Activated effector memory CD4-positive, alpha-beta T cell treated with anti-CD3 and anti-CD28 coated beads, Interleukin-2, amount 50 U/mL, for 16 hours (primary cell): ENCODE measurements around the gene GCNT2.
"Not testable (repeated sequence)": the region's sequence is repeated elsewhere in the genome, so short reads cannot be mapped to it uniquely, and the experiment has no call there.

Experiments used
- DNase-seq: peaks from one replicate; pipeline ENCODE4 v3.0.0-alpha.2; 2020

The GCNT2 gene

DNA sequence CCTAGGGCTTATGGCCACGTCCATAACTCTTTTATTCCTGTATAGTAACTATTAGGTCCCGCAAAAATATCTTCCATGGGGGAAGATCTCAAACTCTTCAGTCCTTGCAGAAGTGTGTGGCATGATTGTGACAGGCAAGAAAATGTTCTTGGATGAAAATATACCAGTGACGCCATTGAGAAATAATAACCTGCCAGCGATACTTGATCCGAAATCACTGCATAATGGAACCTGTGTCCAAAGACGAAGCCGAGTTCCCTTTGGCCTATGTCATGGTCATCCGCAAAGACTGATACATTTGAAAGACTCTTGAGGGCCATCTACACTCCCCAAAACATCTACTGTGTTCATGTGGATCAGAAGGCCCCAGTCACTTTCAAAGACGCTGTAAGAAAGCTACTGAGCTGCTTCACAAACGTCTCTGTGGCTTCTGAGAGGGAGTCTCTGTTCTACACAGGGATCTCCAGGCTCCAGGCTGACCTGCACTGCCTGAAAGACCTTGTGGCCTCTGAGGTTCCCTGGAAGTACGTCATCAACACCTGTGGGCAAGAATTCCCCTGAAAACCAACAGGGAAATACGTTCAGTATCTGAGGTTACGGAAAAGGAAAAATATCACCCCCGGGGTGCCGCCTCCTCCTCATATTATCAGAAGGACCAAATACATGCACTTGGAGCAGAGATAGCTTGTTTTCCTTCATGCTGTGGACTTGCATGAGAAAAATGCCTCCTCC, 6.9 kb upstream of the GCNT2 start:
- no peak for DNase-seq

DNA sequence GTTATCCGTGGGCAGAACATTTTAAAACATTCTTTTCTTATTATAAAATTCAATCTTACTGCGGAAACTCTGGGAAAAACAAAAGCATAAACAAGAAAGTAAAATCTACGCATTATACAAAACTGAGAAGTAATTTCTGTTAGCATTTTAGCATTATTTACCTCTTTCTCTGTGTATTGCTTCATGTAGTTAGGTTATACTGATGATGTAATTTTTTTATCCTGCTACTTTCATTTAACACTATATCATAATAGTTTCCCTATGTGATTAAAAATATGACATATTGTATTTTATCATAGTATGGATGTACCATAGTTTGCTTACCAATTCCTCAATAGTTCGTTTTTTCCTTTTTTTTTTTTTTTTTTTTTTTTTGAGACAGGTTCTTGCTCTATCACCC, 4.2 kb upstream of the GCNT2 start:
- DNase-seq = no peak

DNA sequence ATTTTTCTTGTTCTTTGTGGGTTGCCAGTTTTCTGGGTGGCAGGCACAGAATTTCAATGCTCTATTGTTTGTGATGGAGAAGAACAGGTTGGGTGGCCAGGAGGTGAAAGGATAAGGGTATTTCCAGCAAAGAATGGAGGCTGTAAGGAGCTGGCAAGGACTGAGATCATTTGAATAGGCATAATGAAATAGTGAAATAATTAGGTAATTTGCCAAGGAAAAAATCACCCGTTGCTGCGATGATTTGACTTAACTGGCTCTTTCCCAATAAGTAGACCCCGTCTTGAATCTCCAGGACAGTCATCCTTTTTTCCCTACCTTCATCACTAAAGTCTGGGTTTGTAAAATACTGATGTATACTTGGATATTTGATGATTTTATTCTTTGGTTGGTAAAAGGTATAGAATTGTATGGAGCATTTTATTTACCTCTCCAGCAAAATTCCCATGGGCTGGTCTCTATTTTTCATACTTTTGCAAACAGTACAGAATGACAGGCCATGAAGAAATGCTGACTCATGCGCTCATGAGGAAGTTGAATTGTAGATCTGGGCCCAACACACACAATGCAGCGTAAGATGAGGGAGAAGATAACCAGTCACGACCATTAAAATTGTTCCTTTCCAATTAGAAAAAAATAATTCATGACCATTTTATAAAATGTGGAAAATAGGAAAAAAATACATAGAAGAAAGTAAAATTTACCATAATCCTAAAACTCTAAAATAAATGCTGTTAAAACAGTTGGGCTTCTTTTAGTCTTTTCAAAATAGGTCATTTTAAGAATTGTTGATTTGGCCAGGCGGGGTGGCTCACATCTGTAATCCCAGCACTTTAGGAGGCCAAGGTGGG, 2.4 kb upstream of the GCNT2 start:
- no peak for DNase-seq

DNA sequence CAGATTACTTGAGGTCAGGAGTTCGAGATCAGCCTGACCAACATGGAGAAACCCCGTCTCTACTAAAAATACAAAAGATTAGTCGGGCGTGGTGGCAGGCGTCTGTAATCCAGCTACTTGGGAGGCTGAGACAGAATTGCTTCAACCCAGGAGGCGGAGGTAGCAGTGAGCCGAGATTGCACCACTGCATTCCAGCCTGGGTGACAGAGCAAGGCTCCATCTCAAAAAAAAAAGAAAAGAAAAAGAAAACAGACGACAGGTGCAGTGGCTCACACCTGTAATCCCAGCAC, 1.8 kb upstream of the GCNT2 start:
- not testable (repeated sequence) for DNase-seq

DNA sequence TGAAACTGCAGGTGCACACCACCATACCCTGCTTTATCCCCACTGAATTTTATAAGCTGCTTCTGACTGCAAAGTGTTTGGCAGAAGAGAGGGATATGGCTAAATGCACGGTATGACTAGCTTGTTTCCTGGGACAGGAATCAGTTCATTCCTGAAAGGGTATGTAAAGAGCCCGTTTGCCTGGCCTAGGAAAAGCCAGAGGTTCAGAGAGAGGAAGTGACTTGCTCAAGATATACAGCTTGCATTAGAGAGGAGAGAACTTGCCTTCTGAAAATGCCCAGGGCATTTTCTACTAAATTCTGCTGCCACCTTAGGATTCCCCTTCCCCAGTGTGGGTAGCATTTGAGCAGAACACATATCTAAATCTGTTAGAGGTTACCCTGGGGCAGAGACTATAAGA, 683 bp upstream of the GCNT2 start:
- no peak for DNase-seq

DNA sequence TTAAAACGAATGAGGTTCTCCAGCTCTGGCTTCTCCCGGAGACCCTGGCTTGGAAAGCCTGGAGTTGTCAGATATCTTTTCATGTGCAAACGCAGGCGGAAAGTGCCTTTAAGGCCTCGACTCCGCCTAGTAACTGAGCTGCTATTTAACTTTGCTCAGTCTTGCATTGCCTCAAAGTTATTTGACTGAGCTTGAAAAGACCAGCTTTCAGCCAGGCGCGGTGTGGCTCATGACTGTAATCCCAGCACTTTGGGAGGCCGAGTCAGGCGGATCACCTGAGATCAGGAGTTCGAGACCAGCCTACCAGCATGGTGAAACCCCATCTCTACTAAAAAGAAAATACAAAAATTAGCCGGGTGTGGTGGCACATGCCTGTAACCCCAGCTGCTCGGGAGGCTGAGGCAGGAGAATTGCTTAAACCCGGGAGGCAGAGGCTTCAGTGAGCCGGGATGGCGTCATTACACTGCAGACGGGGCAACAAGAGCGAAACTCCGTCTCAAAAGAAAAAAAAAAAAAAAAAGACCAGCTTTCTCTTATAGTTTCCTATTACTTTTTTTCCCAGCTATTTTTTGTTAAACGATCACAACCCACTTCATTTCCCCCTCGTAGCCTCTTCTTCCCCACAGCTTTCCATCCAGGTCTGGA, 1.9 kb downstream of the GCNT2 start:
- DNase-seq = no peak

DNA sequence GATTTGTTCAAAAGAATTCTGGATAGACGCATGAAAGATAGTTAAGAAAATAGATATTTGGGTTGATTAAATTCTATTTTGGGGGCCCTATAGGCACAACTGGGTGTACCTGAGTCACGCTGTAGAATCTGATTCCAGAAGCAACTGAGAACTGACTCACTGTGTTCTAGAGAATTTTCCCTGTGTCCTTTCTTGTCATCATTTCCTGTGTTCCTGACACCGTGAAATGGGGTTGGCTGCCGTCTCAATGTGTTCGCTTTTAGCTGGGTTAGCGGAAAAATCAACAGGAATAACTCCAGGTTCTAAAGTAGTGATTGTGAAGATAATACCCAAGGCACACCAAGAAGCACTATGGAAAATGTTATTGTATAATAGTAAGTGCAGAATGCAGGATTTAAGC, 5.0 kb downstream of the GCNT2 start:
- DNase-seq = no peak

DNA sequence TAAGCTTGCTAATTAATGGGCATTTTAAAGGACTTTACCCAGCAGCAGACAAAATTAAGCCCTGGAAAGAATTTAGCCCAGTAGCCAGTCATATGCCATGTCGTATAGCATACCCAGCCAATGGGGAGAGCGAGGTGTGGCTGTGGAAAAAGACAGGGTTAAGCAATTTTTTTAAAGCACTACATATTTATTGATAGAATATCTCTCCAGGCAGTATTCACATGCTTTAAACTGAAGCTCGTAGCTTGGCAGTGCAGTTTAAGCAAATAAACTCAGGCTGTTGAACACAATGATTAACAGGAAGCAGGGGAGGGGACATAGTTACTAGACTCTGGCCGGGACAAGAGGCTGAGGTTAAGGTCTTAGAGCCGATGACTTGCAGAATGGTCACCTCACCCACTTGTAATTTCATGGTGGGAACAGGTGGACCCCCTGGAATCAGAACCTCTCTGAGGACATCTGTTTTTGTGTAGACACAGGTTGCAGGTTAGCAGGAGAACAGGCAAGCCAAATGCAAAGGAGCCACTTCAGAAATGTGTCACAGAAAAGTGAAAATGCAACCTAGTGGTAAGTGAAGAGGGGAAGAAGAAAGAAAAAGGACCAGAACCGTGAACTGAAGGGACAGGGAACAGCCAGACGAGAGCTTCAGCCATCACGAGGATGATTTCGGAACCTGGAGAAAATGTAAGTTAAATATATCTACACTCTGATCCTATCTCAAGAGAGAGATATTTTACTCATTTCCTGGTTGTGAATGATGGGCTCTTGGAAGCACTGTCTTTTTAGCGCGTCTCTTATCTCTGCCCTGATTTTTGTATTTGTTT, 7.2 kb downstream of the GCNT2 start:
- DNase-seq = peak; percentile 67

DNA sequence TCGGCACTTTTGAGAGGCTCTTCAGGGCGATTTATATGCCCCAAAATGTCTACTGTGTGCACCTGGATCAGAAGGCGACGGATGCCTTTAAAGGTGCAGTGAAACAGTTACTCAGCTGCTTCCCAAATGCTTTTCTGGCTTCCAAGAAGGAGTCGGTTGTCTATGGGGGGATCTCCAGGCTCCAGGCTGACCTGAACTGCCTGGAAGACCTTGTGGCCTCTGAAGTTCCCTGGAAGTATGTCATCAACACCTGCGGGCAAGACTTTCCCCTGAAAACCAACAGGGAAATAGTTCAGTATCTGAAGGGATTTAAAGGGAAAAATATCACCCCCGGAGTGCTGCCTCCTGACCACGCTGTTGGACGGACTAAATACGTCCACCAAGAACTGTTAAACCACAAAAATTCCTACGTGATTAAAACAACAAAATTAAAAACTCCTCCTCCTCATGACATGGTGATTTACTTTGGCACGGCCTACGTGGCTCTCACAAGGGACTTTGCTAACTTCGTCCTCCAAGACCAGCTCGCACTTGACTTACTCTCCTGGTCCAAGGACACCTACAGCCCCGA, 8.2 kb downstream of the GCNT2 start:
- no peak for DNase-seq

DNA sequence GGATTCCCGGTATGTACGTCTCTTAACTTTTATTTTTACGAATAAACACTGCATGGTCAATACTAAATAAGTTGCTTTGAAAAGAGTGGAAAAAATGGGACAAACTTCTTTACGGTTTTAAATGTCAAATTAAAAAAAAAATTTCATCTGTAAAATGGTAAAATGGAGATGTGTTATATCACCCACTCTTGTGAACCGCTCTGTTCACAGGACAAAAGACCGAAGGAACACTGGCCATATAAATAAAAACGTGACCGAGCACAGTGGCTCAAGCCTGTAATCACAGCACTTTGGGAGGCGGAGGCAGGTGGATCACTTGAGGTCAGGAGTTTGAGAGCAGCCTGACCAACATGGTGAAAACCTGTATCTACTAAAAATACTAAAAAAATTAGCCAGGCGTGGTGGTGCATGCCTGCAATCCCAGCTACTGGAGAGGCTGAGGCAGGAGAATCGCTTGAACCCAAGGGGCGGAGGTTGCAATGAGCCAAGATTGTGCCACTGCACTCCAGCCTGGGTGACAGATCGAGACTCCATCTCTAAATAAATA, 8.8 kb downstream of the GCNT2 start:
- not testable (repeated sequence) for DNase-seq

DNA sequence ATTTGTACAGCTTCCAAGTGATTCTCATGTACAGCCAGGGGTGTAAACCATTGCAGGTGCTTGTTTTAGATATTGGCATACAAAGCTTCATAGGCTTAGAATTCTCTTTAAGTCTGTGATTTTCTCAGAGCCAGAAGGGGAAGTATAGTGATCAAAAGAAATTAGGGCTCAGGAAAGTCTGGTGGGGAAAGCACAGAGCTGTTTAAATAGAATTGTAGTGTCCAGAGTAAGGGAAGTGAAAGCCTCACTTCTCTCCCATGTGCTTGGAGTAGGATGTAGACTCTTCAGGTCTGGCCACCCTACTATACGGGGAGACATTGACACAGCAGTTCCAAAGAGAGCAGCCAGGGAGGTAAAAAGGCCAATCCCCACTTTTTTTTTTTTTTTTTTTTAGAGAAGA, 10.4 kb downstream of the GCNT2 start:
- DNase-seq = no peak

DNA sequence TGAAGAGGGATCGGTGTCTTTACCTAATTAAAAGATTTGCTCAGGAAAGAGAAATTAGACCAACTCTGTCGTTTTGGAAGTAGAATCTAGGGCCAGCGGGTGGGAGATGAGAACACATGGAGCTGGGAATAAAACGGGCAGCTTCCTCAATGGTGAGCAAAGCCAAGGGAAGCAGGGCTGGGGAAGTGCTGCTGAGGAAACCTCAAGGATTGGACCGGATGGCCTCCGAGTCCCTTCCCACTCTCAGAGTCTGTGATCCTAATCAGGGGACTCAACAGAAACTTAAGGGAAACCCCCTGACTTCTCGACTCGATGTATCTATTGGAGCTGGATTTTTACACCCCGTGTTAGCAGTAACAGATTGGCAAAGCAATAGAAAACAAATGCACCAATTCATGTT, 10.8 kb downstream of the GCNT2 start:
- DNase-seq = no peak

DNA sequence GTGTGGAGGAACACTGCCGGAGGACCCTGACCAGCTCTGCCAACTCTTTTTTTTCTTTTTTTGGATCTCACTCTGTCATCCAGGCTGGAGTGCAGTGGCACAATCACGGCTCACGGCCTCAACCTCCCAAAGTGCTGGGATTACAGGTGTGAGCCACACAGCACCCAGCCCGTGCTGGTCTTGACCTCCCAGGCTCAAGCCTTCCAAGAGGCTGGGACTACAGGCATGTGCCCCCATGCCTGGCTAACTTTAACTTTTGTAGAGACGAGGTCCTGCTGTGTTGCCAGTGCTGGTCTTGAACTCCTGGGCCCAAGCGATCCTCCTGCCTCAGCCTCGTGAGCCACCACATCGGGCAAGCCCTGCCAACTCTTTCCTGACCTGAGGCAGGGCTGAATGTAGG, 11.2 kb downstream of the GCNT2 start:
- DNase-seq = no peak

DNA sequence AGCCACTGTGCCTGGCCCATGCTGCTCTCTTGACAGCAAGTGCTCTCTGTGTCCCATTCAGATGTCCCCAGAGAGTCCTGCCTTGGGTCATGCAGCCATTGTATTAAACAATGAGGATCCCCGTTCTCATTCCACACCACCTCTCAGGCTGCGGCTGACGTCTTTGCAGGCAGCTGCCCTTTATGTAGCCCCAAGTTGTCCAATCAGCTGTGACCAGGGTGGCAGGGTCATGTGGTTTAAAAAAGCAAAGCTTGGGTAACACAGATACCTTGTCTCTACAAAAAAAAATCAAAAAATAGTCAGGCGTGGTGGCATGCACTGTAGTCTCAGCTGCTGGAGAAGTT, 13.2 kb downstream of the GCNT2 start:
- DNase-seq = no peak

DNA sequence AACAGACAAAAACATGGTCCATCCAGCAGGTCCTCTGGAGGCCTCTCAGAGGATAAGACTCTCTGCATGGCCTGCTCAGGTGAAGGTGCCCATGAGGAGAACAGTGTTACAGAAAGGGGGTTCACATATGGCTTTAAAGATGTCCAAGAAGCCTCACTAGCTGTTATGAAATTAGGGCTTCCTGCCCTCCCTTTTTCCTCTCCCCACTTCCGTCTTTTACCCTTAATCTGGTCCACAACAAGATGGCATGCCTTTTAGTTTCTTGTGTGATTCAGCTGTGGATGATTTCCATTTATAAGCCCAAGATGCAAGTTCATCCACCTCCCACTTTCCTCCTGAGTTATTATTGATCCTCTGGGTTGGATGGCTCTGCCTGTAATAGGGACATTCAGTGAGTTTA, 14.0 kb downstream of the GCNT2 start:
- no peak for DNase-seq

DNA sequence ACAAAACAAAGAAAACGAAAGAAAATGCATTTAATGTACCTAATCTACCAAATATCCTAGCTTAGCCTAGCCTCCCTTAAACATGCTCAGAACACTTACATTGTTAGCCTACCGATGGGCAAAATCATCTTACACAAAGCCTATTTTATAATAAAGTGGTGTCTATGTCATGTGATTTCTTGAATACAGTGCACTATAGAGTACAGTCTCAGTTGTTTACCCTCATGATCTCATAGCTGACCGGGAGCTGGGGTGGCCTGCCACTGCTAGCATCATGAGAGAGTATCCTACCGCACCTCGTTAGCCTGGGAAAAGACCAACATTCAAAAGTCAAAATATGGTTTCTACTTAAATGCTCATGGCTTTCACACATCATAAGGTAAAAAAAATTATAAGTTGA, 16.6 kb downstream of the GCNT2 start:
- DNase-seq = no peak

DNA sequence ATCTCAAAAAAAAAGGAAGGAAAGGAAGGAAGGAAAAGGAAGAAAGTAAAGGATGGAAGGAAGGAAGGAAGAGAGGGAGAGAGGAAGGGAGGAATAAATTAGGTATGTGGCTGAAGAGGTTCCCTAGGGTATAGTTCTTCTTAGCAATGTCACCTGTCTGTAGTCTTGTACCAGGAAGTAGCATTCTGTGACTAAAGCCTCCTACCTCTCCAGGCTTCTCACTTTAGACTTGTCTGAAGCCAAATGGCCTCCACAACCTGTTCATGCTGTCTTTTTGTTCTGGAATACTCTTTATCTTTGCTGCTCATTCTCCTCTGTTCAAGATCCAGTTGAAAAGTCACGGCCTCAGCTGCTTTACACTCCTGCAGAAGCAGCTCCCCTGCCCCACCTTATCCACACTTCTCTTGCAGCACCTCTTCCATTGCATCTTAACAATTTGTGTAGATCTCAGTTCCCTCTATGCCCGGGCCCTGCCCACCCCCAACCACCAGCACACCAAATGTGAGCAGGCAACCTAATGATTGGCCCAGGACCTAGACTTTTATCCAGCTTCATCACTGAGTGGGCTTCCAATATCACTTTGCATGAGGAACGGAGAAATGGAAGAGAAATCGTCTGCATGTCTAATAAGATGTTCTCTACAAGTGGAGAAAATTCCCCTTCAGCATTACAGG, 19.1 kb downstream of the GCNT2 start:
- no peak for DNase-seq

DNA sequence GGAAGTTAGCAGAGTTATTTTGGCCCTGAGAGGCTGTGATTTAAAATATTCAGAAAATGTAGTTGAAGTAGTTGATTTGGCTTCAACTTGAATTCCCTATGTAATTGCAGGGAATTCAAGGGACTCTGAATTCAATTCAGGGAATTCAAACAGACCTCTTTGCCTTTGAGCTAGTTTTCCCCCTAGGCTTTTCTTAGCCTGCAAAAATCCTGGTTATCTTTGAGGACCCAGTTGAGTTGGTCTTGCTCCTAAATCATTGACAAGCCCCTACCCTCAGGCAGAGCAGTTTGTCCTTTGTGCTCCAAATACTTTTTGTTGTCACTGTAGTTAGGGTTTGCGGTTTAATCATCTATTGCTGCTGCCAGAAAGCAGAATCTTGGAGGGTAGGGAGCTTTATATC, 20.4 kb downstream of the GCNT2 start:
- no peak for DNase-seq

DNA sequence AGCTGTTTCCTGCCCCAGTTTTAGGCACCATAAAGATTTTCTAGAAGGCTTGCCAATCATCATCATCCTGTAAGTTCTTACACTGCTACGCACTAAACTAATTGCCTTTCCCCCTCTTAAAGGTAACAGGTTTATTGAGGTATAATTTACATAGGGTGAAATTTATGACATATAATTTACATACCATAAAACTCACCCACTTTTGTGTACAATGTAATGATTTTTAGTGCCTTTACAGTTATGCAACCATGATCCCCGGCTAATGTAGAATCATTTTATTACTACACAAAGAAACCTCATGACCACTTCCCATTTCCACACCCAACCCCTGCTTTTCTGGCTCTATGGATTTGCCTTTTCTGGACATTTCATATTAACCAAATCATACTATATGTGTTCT, 21.1 kb downstream of the GCNT2 start:
- DNase-seq = no peak

DNA sequence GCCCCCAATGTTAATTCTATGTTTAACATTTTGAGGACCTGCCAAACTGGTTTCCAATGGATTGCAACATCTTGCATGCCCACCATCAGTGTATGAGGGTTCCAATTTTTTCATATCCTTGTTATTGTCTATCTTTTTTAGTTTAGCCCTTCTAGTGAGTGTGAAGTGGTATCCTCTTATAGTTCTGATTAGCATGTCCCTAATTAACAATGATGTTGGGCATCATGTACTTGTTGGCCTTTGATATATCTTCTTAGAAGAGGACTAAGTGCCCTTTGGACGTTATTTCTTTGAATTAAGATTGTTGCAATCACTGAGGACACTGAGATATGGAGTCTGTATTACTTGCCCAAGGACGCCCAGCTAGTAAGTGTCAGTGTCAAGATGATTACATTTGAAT, 22.3 kb downstream of the GCNT2 start:
- DNase-seq = no peak

DNA sequence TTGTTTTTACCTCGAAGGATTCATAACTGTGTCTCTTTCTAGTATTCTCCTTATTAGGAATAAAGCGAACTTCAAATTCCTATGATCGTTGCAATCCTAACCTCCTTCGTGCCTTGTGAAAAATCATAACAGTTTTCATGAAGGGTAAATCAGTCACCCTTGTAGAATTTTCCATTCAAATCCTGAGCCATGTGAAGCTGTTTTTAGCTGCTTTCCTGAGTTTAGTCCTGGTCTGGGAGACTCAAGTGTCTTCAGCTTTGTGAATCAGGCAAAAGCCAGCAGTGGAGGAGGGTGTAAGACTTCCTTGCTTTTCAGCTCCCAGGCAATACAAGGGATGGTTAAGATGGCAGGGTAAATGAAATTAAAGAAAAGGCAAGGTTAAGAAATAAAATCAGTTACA, 24.3 kb downstream of the GCNT2 start:
- DNase-seq = no peak

DNA sequence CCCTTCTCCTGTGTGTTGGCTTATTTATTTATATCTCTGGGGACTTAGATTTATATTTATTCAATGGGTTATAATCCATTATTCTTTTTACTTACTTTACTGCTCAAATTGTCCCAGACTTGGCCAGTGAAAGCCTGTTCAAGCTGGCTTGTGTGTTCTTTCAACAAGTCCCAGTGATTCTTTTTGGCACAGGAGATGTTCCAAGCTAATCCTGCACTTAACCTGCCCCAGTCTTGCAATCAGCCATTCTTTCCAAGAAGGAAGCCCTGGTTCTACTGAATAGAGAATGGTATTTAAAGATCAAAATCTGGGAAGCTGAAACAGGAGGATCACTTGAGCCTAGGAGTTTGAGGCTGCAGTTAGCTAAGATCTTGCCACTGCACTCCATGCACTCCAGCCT, 26.7 kb downstream of the GCNT2 start:
- DNase-seq = no peak
